ENCODE data around the gene GAK. TPM values are rescaled to one million over a fixed set of nuclear protein-coding genes. Genes with fewer than 3 reads are reported as not detected.
A peak's percentile ranks its signal among the peaks of the same experiment; 100 is the strongest.

The GAK gene
- total and polyA plus RNA-seq, 2 experiments from 2014 or later = 59.8 to 144 TPM

DNA sequence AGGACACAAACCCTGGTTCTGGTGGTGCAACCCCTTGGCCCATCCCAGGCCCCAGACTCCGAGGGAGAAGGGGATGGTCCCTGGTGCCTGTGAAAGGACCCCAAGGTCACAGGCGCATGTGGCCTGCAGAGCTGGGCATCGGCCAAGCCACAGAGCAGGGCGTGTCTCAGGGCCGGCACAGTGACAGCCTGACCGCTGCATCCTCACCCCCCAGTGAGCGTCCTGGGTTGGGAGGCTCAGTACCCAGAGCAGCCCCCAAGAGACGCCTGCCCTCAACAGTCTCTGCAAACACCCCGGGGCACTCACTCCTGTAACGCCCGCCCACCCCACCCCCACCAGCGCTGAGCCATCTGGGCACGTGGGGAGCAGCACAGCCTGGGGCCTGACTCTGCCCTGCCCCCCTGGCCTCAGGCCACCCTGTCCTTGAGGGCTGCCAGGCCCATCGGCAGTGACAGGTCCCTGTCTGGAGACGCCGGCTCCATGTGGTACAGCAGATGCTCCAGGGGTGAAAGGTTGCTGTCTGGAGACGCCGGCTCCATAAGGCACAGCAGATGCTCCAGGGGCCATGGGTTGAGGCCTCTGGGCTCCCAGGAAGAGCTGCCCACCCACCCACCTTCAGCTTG lies 81.7 kb downstream of the GAK start:
- Histone ChIP-seq H3K4me1 (ENCODE audit: low read depth) (no peaks in the 10 kb centered on the region), H3K9me3 (ENCODE audit: low read depth) (no peaks in the 10 kb centered on the region), H3K27ac (no peak overlapping the region), H3K27me3 (no peaks in the 10 kb centered on the region), H3K4me3 (no peak overlapping the region), H3K36me3 (no peaks in the 10 kb centered on the region)
- TF ChIP-seq, protein P1, sequence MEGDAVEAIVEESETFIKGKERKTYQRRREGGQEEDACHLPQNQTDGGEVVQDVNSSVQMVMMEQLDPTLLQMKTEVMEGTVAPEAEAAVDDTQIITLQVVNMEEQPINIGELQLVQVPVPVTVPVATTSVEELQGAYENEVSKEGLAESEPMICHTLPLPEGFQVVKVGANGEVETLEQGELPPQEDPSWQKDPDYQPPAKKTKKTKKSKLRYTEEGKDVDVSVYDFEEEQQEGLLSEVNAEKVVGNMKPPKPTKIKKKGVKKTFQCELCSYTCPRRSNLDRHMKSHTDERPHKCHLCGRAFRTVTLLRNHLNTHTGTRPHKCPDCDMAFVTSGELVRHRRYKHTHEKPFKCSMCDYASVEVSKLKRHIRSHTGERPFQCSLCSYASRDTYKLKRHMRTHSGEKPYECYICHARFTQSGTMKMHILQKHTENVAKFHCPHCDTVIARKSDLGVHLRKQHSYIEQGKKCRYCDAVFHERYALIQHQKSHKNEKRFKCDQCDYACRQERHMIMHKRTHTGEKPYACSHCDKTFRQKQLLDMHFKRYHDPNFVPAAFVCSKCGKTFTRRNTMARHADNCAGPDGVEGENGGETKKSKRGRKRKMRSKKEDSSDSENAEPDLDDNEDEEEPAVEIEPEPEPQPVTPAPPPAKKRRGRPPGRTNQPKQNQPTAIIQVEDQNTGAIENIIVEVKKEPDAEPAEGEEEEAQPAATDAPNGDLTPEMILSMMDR (IDR thresholded peaks at IDR 0.05; ENCODE audit: low read depth, low read length) = no peak
- no peak for DNase-seq (ENCODE audit: low read depth in 1 of 2, low spot score in 1 of 2)

DNA sequence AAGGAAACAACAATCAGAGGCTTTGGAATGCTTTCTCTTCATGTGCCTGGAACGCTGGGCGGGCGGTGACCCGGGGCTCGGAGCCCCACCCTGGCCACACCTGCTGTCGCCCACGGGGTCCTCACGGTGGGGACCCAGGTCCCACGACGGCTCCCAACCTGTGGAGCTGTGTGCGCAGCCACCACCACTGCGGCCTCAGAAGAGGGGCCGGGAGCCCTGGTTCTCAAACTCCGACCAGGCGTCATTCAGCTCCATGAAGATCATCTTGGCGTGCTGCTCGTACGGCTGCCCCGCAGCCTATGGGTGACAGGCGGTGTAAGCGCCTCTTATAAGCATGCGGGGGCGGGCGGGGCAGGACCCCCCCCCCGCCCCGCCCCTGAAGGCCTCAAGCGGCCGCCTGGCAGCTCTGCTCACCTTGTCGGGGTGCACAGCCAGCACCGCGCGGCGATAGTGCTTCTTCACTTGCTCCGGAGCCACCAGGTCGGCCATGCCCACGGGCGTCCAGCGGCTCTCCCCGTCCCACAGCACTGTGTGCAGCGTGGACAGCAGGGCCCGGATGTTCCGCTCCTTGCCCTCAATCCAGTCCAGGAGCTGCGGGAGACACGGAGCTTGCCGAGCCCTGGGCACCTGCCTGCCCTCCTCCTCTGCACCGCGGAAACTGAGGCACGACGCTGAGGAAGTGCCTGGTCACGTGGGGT lies 82.5 kb downstream of the GAK start:
- DNase-seq (ENCODE audit: low read depth in 1 of 2, low spot score in 1 of 2) = no peak
- H3K36me3 ChIP-seq = no peaks in the 10 kb centered on the region
- no peaks in the 10 kb centered on the region for H3K4me1 ChIP-seq (ENCODE audit: low read depth)
- no peaks in the 10 kb centered on the region for H3K27me3 ChIP-seq
- TF ChIP-seq, protein P1 (IDR thresholded peaks at IDR 0.05; ENCODE audit: low read depth, low read length) = no peak
- H3K4me3 ChIP-seq = no peak overlapping the region
- no peaks in the 10 kb centered on the region for H3K9me3 ChIP-seq (ENCODE audit: low read depth)
- no peak overlapping the region for H3K27ac ChIP-seq

DNA sequence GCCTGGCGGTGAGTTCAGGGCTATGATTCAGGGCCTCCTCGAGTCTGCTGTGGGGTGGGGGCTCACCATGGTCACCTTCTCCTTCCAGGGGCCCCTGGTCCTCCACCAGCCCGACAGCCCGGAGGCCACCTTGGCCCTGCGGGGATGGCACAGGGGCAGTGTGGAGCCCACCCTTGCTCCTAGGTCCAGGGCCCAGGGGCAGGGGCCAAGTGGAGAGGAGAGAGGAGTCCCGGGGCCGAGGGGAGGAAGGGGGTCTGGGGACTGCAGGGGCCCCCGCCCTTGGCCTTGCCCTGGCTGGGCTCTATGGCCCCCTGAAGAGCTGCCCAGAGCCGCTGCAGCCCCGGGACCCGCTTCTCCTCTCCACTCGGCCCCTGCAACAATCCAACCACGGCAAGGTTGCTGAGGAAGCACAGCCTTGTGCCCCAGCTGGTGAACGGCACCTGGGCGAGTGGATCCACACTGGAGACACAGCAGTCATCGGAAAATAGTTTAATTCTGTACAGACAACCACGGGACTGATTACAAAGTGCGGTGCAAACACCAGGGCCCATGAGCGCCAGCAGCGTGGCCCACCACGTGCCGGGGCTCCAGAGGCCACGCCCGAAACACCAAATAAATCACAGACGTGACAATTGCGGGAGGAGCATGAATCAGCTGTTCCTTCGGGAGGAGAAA lies 83.2 kb downstream of the GAK start:
- TF ChIP-seq, protein P1 (IDR thresholded peaks at IDR 0.05; ENCODE audit: low read depth, low read length) = no peak
- H3K4me1 ChIP-seq (ENCODE audit: low read depth) = no peaks in the 10 kb centered on the region
- H3K4me3 ChIP-seq = no peak overlapping the region
- no peaks in the 10 kb centered on the region for H3K36me3 ChIP-seq
- no peaks in the 10 kb centered on the region for H3K27me3 ChIP-seq
- H3K27ac ChIP-seq = no peak overlapping the region
- no peaks in the 10 kb centered on the region for H3K9me3 ChIP-seq (ENCODE audit: low read depth)
- no peak for DNase-seq (ENCODE audit: low read depth in 1 of 2, low spot score in 1 of 2)

DNA sequence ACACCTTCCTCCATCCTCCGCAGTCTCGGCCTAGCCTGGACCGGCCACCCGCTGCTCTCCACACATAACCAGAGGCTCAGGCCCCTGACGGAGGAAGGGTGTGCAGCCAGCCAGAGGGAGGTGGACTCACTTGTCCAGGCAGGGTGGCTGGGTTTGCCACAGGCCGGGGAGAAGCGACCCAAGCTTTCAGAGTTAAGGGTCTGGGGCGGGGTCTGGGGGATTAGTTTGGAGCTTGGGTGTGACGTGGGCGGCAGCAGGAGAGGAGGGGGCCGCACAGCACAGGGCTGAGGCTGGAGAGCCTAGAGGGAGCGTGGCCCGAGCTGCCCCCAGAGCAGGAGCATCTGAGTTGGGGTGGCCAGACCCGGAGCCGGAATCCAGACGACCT lies 83.8 kb downstream of the GAK start:
- H3K27ac ChIP-seq = no peak overlapping the region
- no peaks in the 10 kb centered on the region for H3K9me3 ChIP-seq (ENCODE audit: low read depth)

DNA sequence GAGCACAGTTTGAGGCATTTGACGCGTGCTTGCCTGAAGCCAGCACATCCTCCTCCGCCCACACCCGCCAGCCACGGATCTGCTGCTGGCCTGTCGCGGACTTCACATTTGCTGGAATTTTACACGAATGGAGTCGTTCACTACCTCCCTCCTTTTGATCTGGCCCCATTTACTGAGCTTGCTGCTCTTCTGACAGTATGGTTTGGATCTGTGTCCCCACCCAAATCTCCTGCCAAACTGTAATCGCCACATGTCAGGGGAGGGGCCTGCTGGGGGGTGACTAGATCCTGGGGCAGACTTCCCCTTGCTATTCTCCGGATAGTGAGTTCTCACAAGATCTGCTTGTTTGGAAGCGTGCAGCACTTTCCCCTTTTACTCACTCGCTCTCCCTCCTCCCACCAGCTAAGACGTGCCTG lies 86.3 kb downstream of the GAK start:
- H3K36me3 ChIP-seq = no peaks in the 10 kb centered on the region
- DNase-seq (ENCODE audit: low read depth in 1 of 2, low spot score in 1 of 2) = peak in 1 of 2 donors; percentile 58
- H3K27me3 ChIP-seq = no peaks in the 10 kb centered on the region
- H3K4me1 ChIP-seq (ENCODE audit: low read depth) = no peaks in the 10 kb centered on the region
- TF ChIP-seq, protein P1 (IDR thresholded peaks at IDR 0.05; ENCODE audit: low read depth, low read length) = no peak
- H3K9me3 ChIP-seq (ENCODE audit: low read depth) = no peaks in the 10 kb centered on the region
- H3K4me3 ChIP-seq = no peak overlapping the region
- H3K27ac ChIP-seq = no peak overlapping the region

More for the DNA sequence above, 83.8 kb downstream of the GAK start:
- DNase-seq (ENCODE audit: low read depth in 1 of 2, low spot score in 1 of 2) = no peak
- Histone ChIP-seq H3K4me3 (no peak overlapping the region), H3K4me1 (ENCODE audit: low read depth) (no peaks in the 10 kb centered on the region), H3K27me3 (no peaks in the 10 kb centered on the region), H3K36me3 (no peaks in the 10 kb centered on the region)
- TF ChIP-seq, protein P1 (IDR thresholded peaks at IDR 0.05; ENCODE audit: low read depth, low read length) = no peak

Measured in cardiac muscle cell (in vitro differentiated cells and primary cell).